ENCODE measurements around the gene TPRKB.
"Not testable (repeated sequence)": the region's sequence is repeated elsewhere in the genome, so short reads cannot be mapped to it uniquely, and the experiment has no call there.

Gene TPRKB

GRCh38 chr2:73736855-73737779 lies at the start of gene TPRKB:
Gene TPRKB, minus strand, starts transcription at chr2:73737345. Its CDS starts 2,776 bp downstream, at chr2:73734569.
- DNase-seq = peak; percentile 94

GRCh38 chr2:73783883-73784282 lies 46.7 kb upstream of the TPRKB start, which contains the start of gene C2orf78:
Gene C2orf78, plus strand, starts transcription at chr2:73784183. Its CDS starts 127 bp downstream, at chr2:73784310.
- not testable (repeated sequence) for DNase-seq

GRCh38 chr2:73783402-73783801 lies 46.3 kb upstream of the TPRKB start:
- DNase-seq = not testable (repeated sequence)

- no peak for DNase-seq
Observed at GRCh38 chr2:73780237-73780582, 43.1 kb upstream of the TPRKB start.

- peak; percentile 90 for DNase-seq
Observed at GRCh38 chr2:73779467-73780236, 42.5 kb upstream of the TPRKB start, which contains the start of gene DUSP11. Gene DUSP11, minus strand, starts transcription at chr2:73780103. Its CDS starts 129 bp downstream, at chr2:73779974.

- not testable (repeated sequence) for DNase-seq
Observed at GRCh38 chr2:73778867-73779466, 41.8 kb upstream of the TPRKB start.

GRCh38 chr2:73776869-73777519 lies 39.8 kb upstream of the TPRKB start:
- no peak for DNase-seq

- no peak for DNase-seq
Observed at GRCh38 chr2:73776381-73776780, 39.2 kb upstream of the TPRKB start.

GRCh38 chr2:73772819-73773218 lies 35.7 kb upstream of the TPRKB start:
- DNase-seq = no peak

- no peak for DNase-seq
Observed at GRCh38 chr2:73770725-73771124, 33.6 kb upstream of the TPRKB start.

GRCh38 chr2:73766994-73767393 lies 29.8 kb upstream of the TPRKB start:
- no peak for DNase-seq

- DNase-seq = no peak
Observed at GRCh38 chr2:73766349-73766748, 29.2 kb upstream of the TPRKB start.

- DNase-seq = no peak
Observed at GRCh38 chr2:73764945-73765344, 27.8 kb upstream of the TPRKB start.

- DNase-seq = peak; percentile 38
Observed at GRCh38 chr2:73762571-73762970, 25.4 kb upstream of the TPRKB start.

- DNase-seq = no peak
Observed at GRCh38 chr2:73759904-73760303, 22.8 kb upstream of the TPRKB start.

- no peak for DNase-seq
Observed at GRCh38 chr2:73759285-73759764, 22.2 kb upstream of the TPRKB start.

GRCh38 chr2:73754332-73754731 lies 17.2 kb upstream of the TPRKB start:
- not testable (repeated sequence) for DNase-seq

GRCh38 chr2:73749314-73749713 lies 12.2 kb upstream of the TPRKB start:
- DNase-seq = no peak

- no peak for DNase-seq
Observed at GRCh38 chr2:73746877-73747208, 9.7 kb upstream of the TPRKB start.

GRCh38 chr2:73746015-73746876 lies 9.1 kb upstream of the TPRKB start:
- no peak for DNase-seq

GRCh38 chr2:73740767-73741166 lies 3.6 kb upstream of the TPRKB start:
- DNase-seq = no peak

GRCh38 chr2:73739101-73739500 lies 2.0 kb upstream of the TPRKB start:
- no peak for DNase-seq
